Endometrium (tissue), 2 donors: ENCODE data around the gene SFXN3.

Experiments used
- FAIRE-seq: peaks from 2 replicates; lab custom pipeline; 2012; peaks lifted over from hg19 to GRCh38; lab: Jason Lieb, UNC
- donor health status: control.
- donor health status: control.

The SFXN3 gene

GRCh38 chr10:101035916-101036702 is 5.1 kb downstream of the SFXN3 start:
- FAIRE-seq, result no peak

- no peak for FAIRE-seq
These were observed 5.7 kb downstream of the SFXN3 start for GRCh38 chr10:101036726-101037125.

- no peak for FAIRE-seq
These were observed 7.5 kb downstream of the SFXN3 start for GRCh38 chr10:101038484-101038883.

GRCh38 chr10:101040061-101040460 is 9.0 kb downstream of the SFXN3 start:
- FAIRE-seq, result no peak

GRCh38 chr10:101040851-101041250 is 9.8 kb downstream of the SFXN3 start:
- no peak for FAIRE-seq

- peak; percentile 88 for FAIRE-seq
These were observed 10.3 kb downstream of the SFXN3 start for GRCh38 chr10:101041252-101041761.

- FAIRE-seq, result no peak
These were observed 11.1 kb downstream of the SFXN3 start for GRCh38 chr10:101042118-101042517.

- peak; percentile 92 for FAIRE-seq
These were observed 11.8 kb downstream of the SFXN3 start for GRCh38 chr10:101042667-101043362.

- no peak for FAIRE-seq
These were observed 12.3 kb downstream of the SFXN3 start for GRCh38 chr10:101043363-101043707.

GRCh38 chr10:101044117-101044516 is 13.1 kb downstream of the SFXN3 start:
- no peak for FAIRE-seq

- FAIRE-seq, result no peak
These were observed 15.6 kb downstream of the SFXN3 start for GRCh38 chr10:101046332-101047238.

GRCh38 chr10:101047268-101047667 is 16.2 kb downstream of the SFXN3 start:
- no peak for FAIRE-seq

- no peak for FAIRE-seq
These were observed 17.2 kb downstream of the SFXN3 start for GRCh38 chr10:101047961-101048892.

- FAIRE-seq, result no peak
These were observed 19.4 kb downstream of the SFXN3 start for GRCh38 chr10:101050208-101051069.

GRCh38 chr10:101052285-101052684 is 21.3 kb downstream of the SFXN3 start:
- no peak for FAIRE-seq

- FAIRE-seq, result no peak
These were observed 22.5 kb downstream of the SFXN3 start for GRCh38 chr10:101053516-101053915.

GRCh38 chr10:101054351-101054750 is 23.3 kb downstream of the SFXN3 start:
- FAIRE-seq, result no peak

- no peak for FAIRE-seq
These were observed 23.8 kb downstream of the SFXN3 start for GRCh38 chr10:101054876-101055275.

- FAIRE-seq, result no peak
These were observed 24.4 kb downstream of the SFXN3 start for GRCh38 chr10:101055411-101055810.
